ENCODE data around the gene BEST4. TPM values are rescaled to one million over a fixed set of nuclear protein-coding genes. Genes with fewer than 3 reads are reported as not detected.
"Not testable (repeated sequence)": the region's sequence is repeated elsewhere in the genome, so short reads cannot be mapped to it uniquely, and the experiment has no call there.

BEST4 gene
- total RNA-seq, 1 donor from 2014 or later: 0.91 TPM

- H3K9me3 Mint-ChIP-seq: no peaks in the 10 kb centered on the region
- H3K27ac Mint-ChIP-seq: peak overlapping the region; percentile 85
- no peak for DNase-seq (ENCODE audit: low spot score)
- intact Hi-C loops (cut with micrococcal nuclease): no loop called here
- H3K36me3 Mint-ChIP-seq (ENCODE audit: low read depth): peaks cover 73% of the 10 kb centered on the region
- peaks cover 57% of the 10 kb centered on the region for H3K4me1 Mint-ChIP-seq (ENCODE audit: low read depth)
- H3K4me3 Mint-ChIP-seq (ENCODE audit: low read depth): no peak overlapping the region
- no peaks in the 10 kb centered on the region for H3K27me3 Mint-ChIP-seq (ENCODE audit: low read depth)
These were observed 25.0 kb upstream of the BEST4 start for GRCh38 chr1:44812822-44813543.

- Mint-ChIP-seq H3K4me3 (ENCODE audit: low read depth) (peak overlapping the region; percentile 1), H3K9me3 (no peaks in the 10 kb centered on the region), H3K27ac (peak overlapping the region; percentile 99), H3K36me3 (ENCODE audit: low read depth) (peaks cover 74% of the 10 kb centered on the region), H3K4me1 (ENCODE audit: low read depth) (peaks cover 64% of the 10 kb centered on the region), H3K27me3 (ENCODE audit: low read depth) (no peaks in the 10 kb centered on the region)
- no peak for DNase-seq (ENCODE audit: low spot score)
- intact Hi-C loops (cut with micrococcal nuclease): no loop called here
These were observed 23.3 kb upstream of the BEST4 start for GRCh38 chr1:44811234-44811633.

- H3K27ac Mint-ChIP-seq: peak overlapping the region; percentile 99
- intact Hi-C loops (cut with micrococcal nuclease); H3K9me3 Mint-ChIP-seq; DNase-seq (ENCODE audit: low spot score); H3K4me3 Mint-ChIP-seq (ENCODE audit: low read depth); H3K27me3 Mint-ChIP-seq (ENCODE audit: low read depth): not testable (repeated sequence)
- peaks cover 64% of the 10 kb centered on the region for H3K4me1 Mint-ChIP-seq (ENCODE audit: low read depth)
- peaks cover 74% of the 10 kb centered on the region for H3K36me3 Mint-ChIP-seq (ENCODE audit: low read depth)
These were observed 22.8 kb upstream of the BEST4 start for GRCh38 chr1:44810762-44811105.

- H3K27me3 Mint-ChIP-seq (ENCODE audit: low read depth): no peaks in the 10 kb centered on the region
- intact Hi-C loops (cut with micrococcal nuclease): no loop called here
- peak overlapping the region; percentile 75 for H3K4me3 Mint-ChIP-seq (ENCODE audit: low read depth)
- H3K9me3 Mint-ChIP-seq: no peaks in the 10 kb centered on the region
- H3K4me1 Mint-ChIP-seq (ENCODE audit: low read depth): peaks cover 65% of the 10 kb centered on the region
- peak overlapping the region; percentile 99 for H3K27ac Mint-ChIP-seq
- peaks cover 74% of the 10 kb centered on the region for H3K36me3 Mint-ChIP-seq (ENCODE audit: low read depth)
- no peak for DNase-seq (ENCODE audit: low spot score)
These were observed 22.3 kb upstream of the BEST4 start for GRCh38 chr1:44810101-44810761.

GRCh38 chr1:44808938-44809917 is 21.3 kb upstream of the BEST4 start:
- DNase-seq (ENCODE audit: low spot score): peak; percentile 88
- H3K4me1 Mint-ChIP-seq (ENCODE audit: low read depth): peaks cover 63% of the 10 kb centered on the region
- H3K27ac Mint-ChIP-seq: peak overlapping the region; percentile 99
- H3K4me3 Mint-ChIP-seq (ENCODE audit: low read depth): peak overlapping the region; percentile 75
- H3K9me3 Mint-ChIP-seq: no peaks in the 10 kb centered on the region
- peaks cover 75% of the 10 kb centered on the region for H3K36me3 Mint-ChIP-seq (ENCODE audit: low read depth)
- intact Hi-C loops (cut with micrococcal nuclease): loop anchor here (1.0 to 10.0 kb wide), 7 partner anchors 8 to 876 kb away; partner anchors contain the start of genes ARMH1, GPBP1L1, KIF2C and NASP
- H3K27me3 Mint-ChIP-seq (ENCODE audit: low read depth): no peaks in the 10 kb centered on the region

GRCh38 chr1:44808063-44808937 is 20.3 kb upstream of the BEST4 start, which contains the start of gene BTBD19:
Gene BTBD19, plus strand, starts transcription at chr1:44808523. Its CDS starts 298 bp downstream, at chr1:44808821.
- DNase-seq (ENCODE audit: low spot score): no peak
- intact Hi-C loops (cut with micrococcal nuclease): loop anchor here (2.0 to 10.0 kb wide), 5 partner anchors 77 to 877 kb away; partner anchors contain the start of genes ARMH1, GPBP1L1, NASP and RNU5D-1
- Mint-ChIP-seq H3K27ac (peak within 1 kb of the TSS; percentile 99), H3K36me3 (ENCODE audit: low read depth) (peaks cover 77% of the 10 kb centered on the region), H3K4me1 (ENCODE audit: low read depth) (peaks cover 62% of the 10 kb centered on the region), H3K27me3 (ENCODE audit: low read depth) (no peaks in the 10 kb centered on the region), H3K9me3 (no peaks in the 10 kb centered on the region), H3K4me3 (ENCODE audit: low read depth) (peak within 1 kb of the TSS; percentile 75)

- peaks cover 68% of the 10 kb centered on the region for H3K4me1 Mint-ChIP-seq (ENCODE audit: low read depth)
- peak; percentile 87 for DNase-seq (ENCODE audit: low spot score)
- peak overlapping the region; percentile 99 for H3K27ac Mint-ChIP-seq
- intact Hi-C loops (cut with micrococcal nuclease): loop anchor here (1.0 to 10.0 kb wide), 8 partner anchors 13 to 877 kb away; partner anchors contain the start of genes ARMH1, GPBP1L1, NASP and RNU5D-1
- H3K27me3 Mint-ChIP-seq (ENCODE audit: low read depth): no peaks in the 10 kb centered on the region
- no peaks in the 10 kb centered on the region for H3K9me3 Mint-ChIP-seq
- H3K36me3 Mint-ChIP-seq (ENCODE audit: low read depth): peaks cover 84% of the 10 kb centered on the region
- H3K4me3 Mint-ChIP-seq (ENCODE audit: low read depth): peak overlapping the region; percentile 75
These were observed 19.5 kb upstream of the BEST4 start for GRCh38 chr1:44807364-44808062.

- peak within 1 kb of the TSS; percentile 75 for H3K4me3 Mint-ChIP-seq (ENCODE audit: low read depth)
- no peak for DNase-seq (ENCODE audit: low spot score)
- no peaks in the 10 kb centered on the region for H3K9me3 Mint-ChIP-seq
- H3K4me1 Mint-ChIP-seq (ENCODE audit: low read depth): peaks cover 69% of the 10 kb centered on the region
- intact Hi-C loops (cut with micrococcal nuclease): loop anchor here (1.0 to 10.0 kb wide), 7 partner anchors 13 to 878 kb away; partner anchors contain the start of genes ARMH1, GPBP1L1, NASP and TESK2
- H3K27ac Mint-ChIP-seq: peak within 1 kb of the TSS; percentile 99
- H3K27me3 Mint-ChIP-seq (ENCODE audit: low read depth): no peaks in the 10 kb centered on the region
- peaks cover 84% of the 10 kb centered on the region for H3K36me3 Mint-ChIP-seq (ENCODE audit: low read depth)
These were observed 18.9 kb upstream of the BEST4 start, which contains the start of gene DYNLT4 for GRCh38 chr1:44806704-44807363. Gene DYNLT4, minus strand, starts transcription at chr1:44807351. Its CDS starts 683 bp downstream, at chr1:44806668.

- H3K4me3 Mint-ChIP-seq (ENCODE audit: low read depth): no peak overlapping the region
- H3K27me3 Mint-ChIP-seq (ENCODE audit: low read depth): no peaks in the 10 kb centered on the region
- intact Hi-C loops (cut with micrococcal nuclease): loop anchor here (2.0 to 10.0 kb wide), 5 partner anchors 134 to 879 kb away; partner anchors contain the start of genes ARMH1, GPBP1L1, NASP and TESK2
- no peaks in the 10 kb centered on the region for H3K9me3 Mint-ChIP-seq
- peaks cover 84% of the 10 kb centered on the region for H3K36me3 Mint-ChIP-seq (ENCODE audit: low read depth)
- peak overlapping the region; percentile 99 for H3K27ac Mint-ChIP-seq
- DNase-seq (ENCODE audit: low spot score): no peak
- peaks cover 64% of the 10 kb centered on the region for H3K4me1 Mint-ChIP-seq (ENCODE audit: low read depth)
These were observed 18.2 kb upstream of the BEST4 start for GRCh38 chr1:44806025-44806703.

GRCh38 chr1:44805311-44806024 is 17.5 kb upstream of the BEST4 start:
- H3K4me1 Mint-ChIP-seq (ENCODE audit: low read depth): peaks cover 58% of the 10 kb centered on the region
- peak overlapping the region; percentile 76 for H3K27ac Mint-ChIP-seq
- H3K4me3 Mint-ChIP-seq (ENCODE audit: low read depth): peak overlapping the region; percentile 52
- H3K9me3 Mint-ChIP-seq: no peaks in the 10 kb centered on the region
- intact Hi-C loops (cut with micrococcal nuclease): loop anchor here (2.0 to 10.0 kb wide), 5 partner anchors 133 to 879 kb away; partner anchors contain the start of genes ARMH1, GPBP1L1, NASP and TESK2
- peaks cover 84% of the 10 kb centered on the region for H3K36me3 Mint-ChIP-seq (ENCODE audit: low read depth)
- no peaks in the 10 kb centered on the region for H3K27me3 Mint-ChIP-seq (ENCODE audit: low read depth)
- DNase-seq (ENCODE audit: low spot score): no peak

Measured in activated T-helper 2 cell treated with anti-CD3 and anti-CD28 coated beads, Interferon-gamma antibody, Interleukin-2, Interleukin-4, amounts not matched to agents 10 μg/mL and 5 μg/mL and 100 μg/mL, durations not matched to agents 14 hours and 24 hours and 36 hours (primary cell).